ENCODE results near the gene ZNF213.

The ZNF213 gene

GRCh38 chr16:3118846-3119245, 16.0 kb upstream of the ZNF213 start:
- POLR2A ChIA-PET, result interaction anchor here (1.1 to 1.8 kb wide), 2 partner anchors 15 to 99 kb away, joined by 3 to 8 read pairs; partner anchors contain the start of genes TNFRSF12A and ZNF213
- no peak for TF ChIP-seq ELF4 (IDR thresholded peaks at IDR 0.05)
- TF ChIP-seq SP1 (IDR thresholded peaks at IDR 0.05), result no peak
- TF ChIP-seq NFRKB (IDR thresholded peaks at IDR 0.05), result no peak
- TF ChIP-seq CTBP1 (IDR thresholded peaks at IDR 0.05; ENCODE audit: borderline replicate concordance), result no peak
- no peak for TF ChIP-seq LEF1 (IDR thresholded peaks at IDR 0.05; ENCODE audit: borderline replicate concordance)
- TF ChIP-seq HDGF (IDR thresholded peaks at IDR 0.05; ENCODE audit: borderline replicate concordance), result no peak
- no peak for TF ChIP-seq SUZ12 (IDR thresholded peaks at IDR 0.05)
- TF ChIP-seq PKNOX1 (IDR thresholded peaks at IDR 0.05), result no peak
- no peak for TF ChIP-seq FOXA1 (IDR thresholded peaks at IDR 0.05)
- TF ChIP-seq L3MBTL2 (conservative IDR thresholded peaks at IDR 0.05), result no peak
- no peak for TF ChIP-seq TARDBP (IDR thresholded peaks at IDR 0.05)
- TF ChIP-seq ARNT (IDR thresholded peaks at IDR 0.05), result no peak
- CTCF ChIA-PET, result no interaction called here
- no peak for DNase-seq (ENCODE audit: extremely low spot score)

GRCh38 chr16:3119286-3119685, 15.5 kb upstream of the ZNF213 start:
- TF ChIP-seq BHLHE40 (IDR thresholded peaks at IDR 0.05; ENCODE audit: borderline replicate concordance) (no peak), HDGF (IDR thresholded peaks at IDR 0.05; ENCODE audit: borderline replicate concordance) (no peak), NFRKB (IDR thresholded peaks at IDR 0.05) (no peak), ELF4 (IDR thresholded peaks at IDR 0.05) (no peak), ZNF384 (IDR thresholded peaks at IDR 0.05) (no peak), SUZ12 (IDR thresholded peaks at IDR 0.05) (no peak), L3MBTL2 (conservative IDR thresholded peaks at IDR 0.05) (no peak), FOXA1 (IDR thresholded peaks at IDR 0.05) (no peak), LEF1 (IDR thresholded peaks at IDR 0.05; ENCODE audit: borderline replicate concordance) (no peak), FOXK2 (IDR thresholded peaks at IDR 0.05) (no peak), FOXM1 (IDR thresholded peaks at IDR 0.05; ENCODE audit: borderline replicate concordance) (no peak), SP1 (IDR thresholded peaks at IDR 0.05) (no peak), ARNT (IDR thresholded peaks at IDR 0.05) (no peak), CTBP1 (IDR thresholded peaks at IDR 0.05; ENCODE audit: borderline replicate concordance) (no peak), PKNOX1 (IDR thresholded peaks at IDR 0.05) (no peak), TARDBP (IDR thresholded peaks at IDR 0.05) (no peak)
- ChIA-PET POLR2A (interaction anchor here (1.1 to 1.8 kb wide), 2 partner anchors 15 to 99 kb away, joined by 3 to 8 read pairs; partner anchors contain the start of genes TNFRSF12A and ZNF213), CTCF (no interaction called here)
- DNase-seq (ENCODE audit: extremely low spot score), result no peak

- CTCF ChIA-PET, result interaction anchor here (0.8 kb wide), 1 partner anchor 10 kb away, joined by 4 read pairs; no protein-coding TSS in a partner anchor
These were observed 15.0 kb upstream of the ZNF213 start for GRCh38 chr16:3119701-3120408.

GRCh38 chr16:3120435-3120834, 14.4 kb upstream of the ZNF213 start:
- TF ChIP-seq FOXK2 (IDR thresholded peaks at IDR 0.05) (no peak), HDGF (IDR thresholded peaks at IDR 0.05; ENCODE audit: borderline replicate concordance) (no peak), CTBP1 (IDR thresholded peaks at IDR 0.05; ENCODE audit: borderline replicate concordance) (no peak), PKNOX1 (IDR thresholded peaks at IDR 0.05) (no peak), ARNT (IDR thresholded peaks at IDR 0.05) (no peak), L3MBTL2 (conservative IDR thresholded peaks at IDR 0.05) (no peak), FOXM1 (IDR thresholded peaks at IDR 0.05; ENCODE audit: borderline replicate concordance) (no peak), ELF4 (IDR thresholded peaks at IDR 0.05) (no peak), BHLHE40 (IDR thresholded peaks at IDR 0.05; ENCODE audit: borderline replicate concordance) (no peak), SUZ12 (IDR thresholded peaks at IDR 0.05) (no peak), TARDBP (IDR thresholded peaks at IDR 0.05) (no peak)
- DNase-seq (ENCODE audit: extremely low spot score), result no peak
- ChIA-PET CTCF (interaction anchor here (0.8 kb wide), 1 partner anchor 9 kb away, joined by 4 read pairs; no protein-coding TSS in a partner anchor), POLR2A (interaction anchor here (1.8 kb wide), 1 partner anchor 14 kb away, joined by 8 read pairs; the partner anchor contains the start of gene ZNF213)

More at GRCh38 chr16:3119701-3120408, 15.0 kb upstream of the ZNF213 start:
- POLR2A ChIA-PET, result interaction anchor here (1.1 to 1.8 kb wide), 2 partner anchors 14 to 100 kb away, joined by 3 to 8 read pairs; partner anchors contain the start of genes TNFRSF12A and ZNF213
- no peak for DNase-seq (ENCODE audit: extremely low spot score)
- no peak for TF ChIP-seq PKNOX1 (IDR thresholded peaks at IDR 0.05)
- no peak for TF ChIP-seq FOXA1 (IDR thresholded peaks at IDR 0.05)
- TF ChIP-seq SP1 (IDR thresholded peaks at IDR 0.05), result no peak
- TF ChIP-seq ZNF384 (IDR thresholded peaks at IDR 0.05), result no peak
- TF ChIP-seq LEF1 (IDR thresholded peaks at IDR 0.05; ENCODE audit: borderline replicate concordance), result no peak

GRCh38 chr16:3121851-3122467, 12.9 kb upstream of the ZNF213 start:
- DNase-seq (ENCODE audit: extremely low spot score), result no peak
- POLR2A ChIA-PET, result interaction anchor here (1.2 to 2.8 kb wide), 5 partner anchors 9 to 63 kb away, joined by 3 to 14 read pairs (median 4); partner anchors contain the start of gene ZNF213
- no peak for TF ChIP-seq FOXM1 (IDR thresholded peaks at IDR 0.05; ENCODE audit: borderline replicate concordance)
- no peak for TF ChIP-seq ARNT (IDR thresholded peaks at IDR 0.05)
- TF ChIP-seq FOXA1 (IDR thresholded peaks at IDR 0.05), result no peak
- TF ChIP-seq ZNF384 (IDR thresholded peaks at IDR 0.05), result no peak
- no peak for TF ChIP-seq L3MBTL2 (conservative IDR thresholded peaks at IDR 0.05)
- TF ChIP-seq SP1 (IDR thresholded peaks at IDR 0.05), result no peak
- TF ChIP-seq PKNOX1 (IDR thresholded peaks at IDR 0.05), result no peak
- TF ChIP-seq CTBP1 (IDR thresholded peaks at IDR 0.05; ENCODE audit: borderline replicate concordance), result no peak
- no peak for TF ChIP-seq TARDBP (IDR thresholded peaks at IDR 0.05)
- no peak for TF ChIP-seq SUZ12 (IDR thresholded peaks at IDR 0.05)
- no peak for TF ChIP-seq LEF1 (IDR thresholded peaks at IDR 0.05; ENCODE audit: borderline replicate concordance)
- no peak for TF ChIP-seq NFRKB (IDR thresholded peaks at IDR 0.05)
- TF ChIP-seq FOXK2 (IDR thresholded peaks at IDR 0.05), result no peak
- no peak for TF ChIP-seq BHLHE40 (IDR thresholded peaks at IDR 0.05; ENCODE audit: borderline replicate concordance)
- TF ChIP-seq ELF4 (IDR thresholded peaks at IDR 0.05), result no peak
- CTCF ChIA-PET, result no interaction called here

Data from HEK293T (cell line).